ENCODE measurements around the gene NPHP4.

The NPHP4 gene

GRCh38 chr1:5989286-5989605 lies 3.0 kb downstream of the NPHP4 start:
- no peak for ATAC-seq

DNA sequence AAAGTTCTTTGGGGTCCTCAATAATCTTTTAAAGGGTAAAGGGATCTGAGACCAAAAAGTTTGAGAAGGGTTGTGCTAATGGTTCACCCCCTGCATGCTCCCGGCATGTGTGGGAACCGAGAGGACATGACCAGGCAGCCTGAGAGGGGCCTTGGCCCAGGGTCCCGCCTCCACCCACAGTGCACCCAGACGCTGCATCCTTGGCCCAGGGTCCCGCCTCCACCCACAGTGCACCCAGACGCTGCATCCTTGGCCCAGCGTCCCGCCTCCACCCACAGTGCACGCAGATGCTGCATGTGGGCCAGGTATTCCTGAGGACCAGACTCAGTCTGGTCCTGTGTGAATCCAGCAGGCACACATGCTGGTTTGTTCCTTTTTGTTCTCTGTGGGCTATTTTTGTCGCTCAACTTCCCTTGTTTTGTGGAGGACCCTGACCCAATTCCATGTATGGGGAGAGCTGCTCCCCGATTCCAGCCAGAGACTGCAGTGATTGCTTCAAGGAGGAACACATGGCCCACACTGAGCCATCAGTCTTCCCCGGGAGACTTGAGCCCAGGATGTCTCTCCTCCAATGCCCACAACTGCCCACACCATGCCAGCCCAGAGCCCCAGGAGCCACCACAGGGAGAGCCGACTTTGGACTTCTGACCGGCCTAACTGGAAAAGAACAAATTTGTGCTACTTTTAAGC lies 3.5 kb downstream of the NPHP4 start:
- ATAC-seq: no peak

DNA sequence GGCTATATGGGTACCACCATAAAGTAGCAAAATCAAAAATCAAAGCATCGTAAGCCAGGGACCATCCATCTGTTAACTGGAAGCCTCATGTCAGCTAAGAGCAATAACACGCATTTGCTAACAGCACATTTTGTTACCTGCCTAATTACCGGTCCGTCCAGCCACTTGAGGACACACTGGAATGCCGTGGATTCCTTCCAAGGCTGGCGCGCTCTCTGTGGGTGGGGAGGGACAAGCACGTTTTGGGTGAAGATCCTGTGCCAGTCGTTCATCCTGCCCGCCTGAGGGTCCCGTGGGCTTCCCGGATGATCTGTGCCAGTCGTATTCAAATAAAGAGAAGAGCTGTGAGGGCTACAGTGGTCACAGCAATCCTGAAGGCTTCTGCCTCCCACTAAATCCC lies 6.2 kb downstream of the NPHP4 start:
- no peak for ATAC-seq

DNA sequence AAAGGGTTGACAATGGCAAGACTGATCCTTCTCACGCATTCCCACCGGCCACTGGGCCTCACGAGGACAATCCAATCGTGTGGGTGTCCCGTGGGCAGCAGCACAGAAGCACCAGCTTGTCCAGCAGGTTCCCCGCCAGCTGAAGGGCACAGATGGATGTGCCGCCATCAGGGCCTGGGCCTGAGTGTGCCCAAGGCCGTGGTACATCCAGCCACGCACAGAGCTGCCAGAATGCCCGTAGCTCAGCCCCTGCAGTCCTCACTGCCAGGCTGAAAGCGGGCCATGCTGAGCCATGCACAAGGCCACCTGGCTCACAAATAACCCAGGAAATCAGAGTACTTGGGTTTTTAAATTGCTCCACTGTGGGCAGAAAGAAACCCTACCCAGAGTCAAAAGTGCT lies 7.0 kb downstream of the NPHP4 start:
- ATAC-seq: no peak

- ATAC-seq: no peak
These were observed 8.7 kb downstream of the NPHP4 start for GRCh38 chr1:5983361-5984103.

GRCh38 chr1:5982868-5983267 lies 9.4 kb downstream of the NPHP4 start:
- ATAC-seq: no peak

GRCh38 chr1:5982276-5982675 lies 9.9 kb downstream of the NPHP4 start:
- no peak for ATAC-seq

DNA sequence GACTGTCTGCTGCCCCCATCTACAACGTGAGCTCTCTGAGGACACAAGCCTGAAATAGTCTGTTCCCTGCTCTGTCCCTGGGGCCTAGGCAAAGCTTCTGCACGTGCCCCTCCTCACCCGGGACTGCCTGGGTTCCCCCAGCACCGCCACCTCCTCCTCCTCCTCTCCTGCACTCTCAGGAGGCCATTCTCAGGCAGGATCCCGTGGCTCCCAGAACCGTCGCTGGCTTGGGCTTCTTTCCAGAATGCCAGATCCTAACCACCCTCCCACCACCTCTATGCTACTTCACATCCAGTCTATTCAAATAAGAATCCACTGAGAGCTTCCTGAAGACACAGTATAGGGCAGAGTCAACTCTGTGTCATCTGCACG lies 11.2 kb downstream of the NPHP4 start:
- no peak for ATAC-seq

DNA sequence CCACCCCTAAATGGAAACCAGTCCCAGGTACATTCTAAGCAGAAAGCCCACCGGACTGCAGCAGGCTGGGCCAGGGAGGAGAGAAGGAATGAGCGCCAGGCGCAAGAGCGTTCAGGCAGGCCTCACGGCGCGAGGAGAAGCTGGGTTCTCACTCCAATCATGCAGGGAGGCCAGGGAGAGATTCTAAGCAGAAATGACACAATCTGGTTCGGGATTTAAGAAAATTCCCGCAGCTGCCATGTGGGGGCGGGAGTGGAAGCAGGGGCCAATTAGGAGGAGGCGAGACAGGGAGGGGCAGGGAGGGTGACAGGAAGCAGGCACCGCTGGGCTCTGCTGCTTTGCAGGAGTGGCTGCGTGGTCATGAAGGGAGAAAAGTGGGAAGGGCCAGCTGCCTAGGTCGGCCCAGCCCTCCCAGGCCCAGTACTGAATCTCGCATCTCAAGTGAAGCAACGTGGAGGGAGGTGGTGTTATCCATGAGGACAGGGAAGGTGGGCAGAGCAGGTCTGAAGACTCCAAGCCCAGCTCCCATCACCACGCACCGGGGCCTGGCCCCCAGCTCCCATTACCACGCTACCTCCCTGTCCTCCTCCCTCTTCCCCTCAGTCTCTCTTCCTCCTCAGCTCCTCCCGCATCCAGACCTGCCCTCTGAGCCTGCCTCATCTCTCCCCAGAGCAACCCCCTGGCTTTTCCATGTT lies 11.8 kb downstream of the NPHP4 start:
- ATAC-seq: no peak

DNA sequence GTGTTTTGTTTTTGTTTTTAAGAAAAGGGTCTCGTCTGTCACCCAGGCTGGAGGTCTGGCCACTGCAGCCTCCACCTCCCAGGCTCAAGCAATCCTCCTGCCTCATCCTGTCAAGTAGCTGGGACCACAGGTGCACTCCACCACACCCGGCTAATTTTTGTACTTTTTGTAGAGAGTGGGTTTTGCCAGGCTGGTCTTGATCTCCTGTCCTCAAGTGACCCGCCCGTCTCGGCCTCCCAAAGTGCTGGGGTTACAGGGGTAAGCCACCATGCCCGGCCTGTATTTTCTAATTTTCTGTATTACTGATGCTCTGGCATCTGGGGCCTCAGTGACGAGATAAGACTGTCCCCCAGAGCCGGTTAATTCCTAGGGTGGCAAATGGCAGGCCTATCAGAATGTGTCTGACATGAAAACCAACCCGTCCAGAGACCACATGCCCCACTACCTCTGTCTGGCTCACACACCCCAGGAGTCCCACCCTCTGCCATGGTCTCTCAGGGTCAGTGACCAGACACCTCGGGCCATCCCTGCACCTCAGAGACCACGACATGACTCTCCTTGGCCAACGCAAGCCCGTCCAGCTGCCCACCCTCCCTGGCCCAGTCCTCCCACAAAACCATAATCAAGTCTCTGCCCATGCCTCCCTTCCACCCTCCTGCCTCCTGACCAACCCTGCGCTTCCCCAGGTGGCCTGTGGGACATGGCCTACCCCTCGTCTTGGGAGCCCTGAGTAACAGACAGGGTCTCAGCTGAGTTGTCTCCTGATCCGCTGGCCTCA lies 12.5 kb downstream of the NPHP4 start:
- ATAC-seq: no peak

DNA sequence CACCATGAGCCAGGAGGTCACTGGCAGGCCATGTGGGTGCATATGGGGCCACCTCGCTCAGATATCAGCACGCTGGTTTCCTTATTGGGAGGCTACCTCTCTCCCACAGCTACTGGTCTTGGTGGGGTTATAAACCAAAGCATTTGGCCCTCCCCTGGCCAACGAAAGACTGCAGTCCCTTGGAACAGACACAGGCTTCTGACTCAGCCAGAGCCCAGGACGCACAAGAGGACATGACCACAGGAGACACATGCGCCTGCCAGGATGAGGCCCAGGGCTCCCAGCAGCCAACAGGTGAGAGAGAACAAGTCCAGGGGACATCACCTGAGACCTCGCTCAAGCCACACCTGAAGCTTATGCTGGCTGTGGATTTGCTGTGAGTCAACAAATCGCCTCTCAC lies 13.8 kb downstream of the NPHP4 start:
- ATAC-seq: no peak

- ATAC-seq: no peak
These were observed 14.5 kb downstream of the NPHP4 start for GRCh38 chr1:5977494-5978444.

- ATAC-seq: no peak
These were observed 15.3 kb downstream of the NPHP4 start for GRCh38 chr1:5976726-5977493.

DNA sequence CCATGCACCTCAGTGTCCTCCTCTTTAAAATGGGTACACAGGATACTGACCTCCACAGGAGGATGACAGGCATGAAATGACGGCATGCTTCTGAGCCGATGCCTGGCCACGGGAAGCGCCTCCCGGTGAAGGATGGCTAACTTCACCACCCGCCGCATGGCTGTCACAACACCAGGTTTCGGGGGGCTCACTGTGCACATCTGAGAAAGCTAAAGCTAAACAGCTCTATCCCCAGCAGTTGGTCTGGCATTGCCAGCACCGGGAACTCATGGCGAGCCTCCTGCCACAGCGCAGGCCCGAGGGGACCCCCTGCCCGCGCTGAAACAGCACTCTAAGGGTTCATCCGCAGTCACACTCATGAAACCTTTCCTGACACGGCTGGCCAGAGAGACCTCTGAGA lies 16.0 kb downstream of the NPHP4 start:
- no peak for ATAC-seq

DNA sequence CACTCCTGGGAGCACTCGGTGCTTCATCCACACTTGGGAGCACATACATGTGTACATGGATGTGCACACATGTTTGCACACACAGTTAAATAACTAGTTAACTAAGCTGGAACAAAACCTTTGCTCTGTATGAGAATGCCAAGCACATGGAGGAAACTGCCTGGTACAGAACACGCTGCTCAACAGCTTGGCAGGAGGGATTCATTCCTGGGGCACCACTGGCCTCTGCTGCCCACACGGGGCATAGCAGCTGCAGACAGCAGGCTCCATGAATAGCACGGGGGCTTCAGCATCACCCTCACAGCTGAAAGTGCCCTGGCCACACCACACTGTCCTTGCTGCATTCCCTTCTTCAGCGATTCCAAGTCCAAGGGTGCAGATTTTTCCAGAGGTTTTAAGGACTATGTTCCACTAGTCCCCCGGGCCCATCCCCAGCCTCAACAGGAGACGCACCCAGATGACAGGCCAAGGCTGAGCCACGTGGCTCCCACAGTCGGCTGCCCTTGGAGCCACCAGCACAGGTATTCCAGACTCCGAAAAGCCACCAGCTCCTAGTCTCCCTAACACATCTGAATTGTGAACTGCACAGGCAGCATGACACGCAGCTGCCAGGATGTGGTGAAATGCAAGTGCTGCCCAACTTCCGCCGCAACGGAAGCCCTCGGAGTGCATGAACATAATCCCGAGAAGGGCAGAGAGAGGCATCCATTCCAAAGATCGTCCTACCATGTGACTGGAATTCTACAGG lies 16.9 kb downstream of the NPHP4 start:
- peak; percentile 73 to 81 for ATAC-seq

DNA sequence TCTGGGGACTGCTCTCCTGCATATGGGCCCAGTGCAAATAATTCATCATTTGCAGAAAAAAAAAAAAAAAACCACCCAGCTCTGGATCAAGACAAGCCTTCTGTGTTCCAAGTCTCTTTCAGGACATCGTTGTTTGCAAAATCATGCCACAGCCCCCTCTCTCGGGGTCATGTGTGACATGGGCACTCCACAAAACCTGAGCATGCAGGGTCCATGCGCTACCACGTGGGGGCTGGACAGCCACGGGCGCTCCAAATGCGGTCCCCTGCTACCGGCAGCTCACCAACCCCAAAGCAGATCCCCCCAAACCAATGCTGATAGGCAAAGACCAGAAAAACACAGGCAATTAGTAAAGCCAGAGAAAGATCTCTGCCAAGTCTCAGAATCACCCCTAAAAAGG lies 17.6 kb downstream of the NPHP4 start:
- ATAC-seq: no peak

DNA sequence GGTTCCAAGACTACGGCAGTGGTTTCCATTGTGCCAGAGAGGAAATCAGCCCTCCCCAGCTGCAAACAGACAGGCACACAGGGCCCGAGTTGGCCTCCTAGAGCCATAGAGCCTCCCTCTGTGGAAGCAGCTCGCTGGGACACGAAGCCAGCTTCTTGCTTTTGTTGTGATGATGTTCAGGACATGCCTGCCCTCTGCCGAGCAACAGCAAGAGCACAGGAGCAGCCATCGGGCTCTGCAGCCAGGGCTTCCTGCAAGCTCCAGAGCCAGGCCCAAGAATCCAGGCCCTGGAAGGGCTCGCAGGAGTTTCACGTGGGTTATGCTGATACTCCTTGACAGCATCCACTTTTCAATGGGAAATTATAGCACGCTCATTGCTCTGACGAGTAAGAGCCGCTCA lies 18.5 kb downstream of the NPHP4 start:
- ATAC-seq: no peak

DNA sequence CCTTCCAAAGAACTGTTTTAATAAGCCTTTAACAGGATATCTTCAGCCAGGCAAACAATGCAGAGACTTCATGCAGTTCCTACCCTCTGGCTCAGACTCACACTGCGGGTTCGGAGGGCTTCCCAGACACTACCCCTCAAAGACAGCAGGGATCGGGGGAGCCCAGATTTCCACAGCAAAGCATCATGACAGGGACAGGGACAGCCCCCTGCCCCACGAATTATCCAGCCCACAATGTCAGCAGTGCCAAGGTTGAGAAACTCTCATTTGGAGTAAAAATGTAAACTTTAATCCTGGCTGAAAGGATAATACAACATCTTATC lies 20.1 kb downstream of the NPHP4 start:
- ATAC-seq: no peak

DNA sequence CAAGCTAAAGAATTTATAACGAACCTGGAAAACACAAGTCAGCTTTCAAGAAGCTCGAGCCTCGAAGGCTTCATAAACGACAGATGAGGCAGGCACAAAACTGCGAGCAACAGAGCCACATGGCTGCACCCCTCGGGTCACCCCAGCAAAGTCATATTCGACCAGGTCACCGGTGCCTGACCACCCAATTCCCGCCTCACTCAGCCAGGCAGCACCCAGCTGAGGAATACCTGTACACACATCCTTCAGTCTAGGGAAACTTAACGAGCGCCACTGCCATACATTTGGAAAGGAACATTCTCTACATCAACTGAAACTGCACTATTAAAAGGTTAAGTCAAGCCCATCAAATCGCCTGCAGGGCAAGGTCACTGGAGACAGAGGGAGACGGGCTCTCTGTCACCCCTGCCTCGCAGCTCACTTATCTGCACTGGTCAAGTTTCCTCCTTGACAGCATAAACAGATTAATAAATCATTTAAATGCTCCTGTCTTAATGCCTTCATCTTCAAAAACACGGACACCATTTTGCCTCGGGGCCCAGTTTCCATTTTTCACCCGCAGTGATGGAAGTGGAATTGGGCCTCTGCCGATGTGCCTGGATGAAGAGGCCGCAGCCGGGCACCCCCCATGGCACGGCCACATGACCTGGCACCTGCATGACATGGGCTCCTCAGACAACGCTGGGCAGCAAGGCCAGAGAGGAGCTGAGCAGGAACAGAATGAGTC lies 20.6 kb downstream of the NPHP4 start:
- ATAC-seq: no peak

- no peak for ATAC-seq
These were observed 21.5 kb downstream of the NPHP4 start for GRCh38 chr1:5970610-5971273.

Data from activated CD4-positive, CD25-positive, alpha-beta regulatory T cell treated with anti-CD3 and anti-CD28 coated beads, Interleukin-2, amount 50 U/mL, for 24 hours (primary cell).